Measurements from ENCODE around the gene HEG1.

- no peak for TF ChIP-seq CTCF (IDR thresholded peaks at IDR 0.05)
- TF ChIP-seq POLR2AphosphoS5 (IDR thresholded peaks at IDR 0.05) = no peak
- TF ChIP-seq POLR2A (IDR thresholded peaks at IDR 0.05) = no peak
These were observed 72.9 kb downstream of the HEG1 start for GRCh38 chr3:124982855-124983254.
